NCI-H526 (cell line): ENCODE results near the gene CDKL2.

Experiments used
- DNase-seq, 2 experiments: peaks; one replicate each; lab custom pipeline; 2025; lab: John Stamatoyannopoulos, UW

CDKL2 gene

DNA sequence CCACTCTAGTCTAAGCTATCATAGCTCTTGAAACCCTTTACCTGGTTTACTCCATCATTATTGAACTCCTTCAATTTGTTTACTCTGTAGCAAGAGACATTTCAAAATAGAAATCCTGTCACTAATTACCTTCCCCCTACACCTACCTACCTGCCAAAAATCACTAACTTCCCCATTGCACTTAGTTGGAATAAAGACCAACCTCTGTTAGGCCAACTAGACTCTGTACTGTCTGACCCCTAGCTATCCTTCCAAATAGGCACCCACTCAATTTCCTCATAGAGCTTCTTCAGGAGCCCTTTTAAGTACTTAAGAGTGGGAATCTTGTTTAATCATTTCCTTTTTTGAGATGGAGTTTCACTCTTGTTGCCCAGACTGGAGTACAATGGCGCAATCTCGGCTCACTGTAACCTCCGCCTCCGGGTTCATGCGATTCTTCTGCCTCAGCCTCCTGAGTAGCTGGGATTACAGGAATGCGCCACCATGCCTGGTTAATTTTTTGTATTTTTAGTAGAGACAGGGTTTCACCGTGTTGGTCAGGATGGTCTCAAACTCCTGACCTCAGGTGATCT is 8.9 kb upstream of the CDKL2 start:
- no peak for DNase-seq

DNA sequence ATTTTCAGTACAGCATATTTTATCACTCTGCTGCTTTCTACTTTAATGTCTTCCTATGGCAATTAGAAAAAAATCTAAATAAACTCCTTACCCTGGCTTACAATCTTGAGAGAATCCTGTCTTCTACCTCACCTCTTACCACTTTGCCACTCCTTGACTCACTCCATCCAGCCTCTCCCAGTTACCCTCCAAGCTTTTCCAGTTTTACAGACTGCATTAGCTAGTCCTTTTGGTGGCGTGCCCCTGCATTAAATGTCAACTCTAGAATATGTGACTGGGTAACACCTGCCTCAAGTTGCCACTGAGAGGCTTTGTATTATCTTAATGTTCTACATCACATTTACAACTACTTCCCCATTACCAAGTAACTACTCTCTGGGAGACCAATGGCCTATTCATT is 7.5 kb upstream of the CDKL2 start:
- no peak for DNase-seq

DNA sequence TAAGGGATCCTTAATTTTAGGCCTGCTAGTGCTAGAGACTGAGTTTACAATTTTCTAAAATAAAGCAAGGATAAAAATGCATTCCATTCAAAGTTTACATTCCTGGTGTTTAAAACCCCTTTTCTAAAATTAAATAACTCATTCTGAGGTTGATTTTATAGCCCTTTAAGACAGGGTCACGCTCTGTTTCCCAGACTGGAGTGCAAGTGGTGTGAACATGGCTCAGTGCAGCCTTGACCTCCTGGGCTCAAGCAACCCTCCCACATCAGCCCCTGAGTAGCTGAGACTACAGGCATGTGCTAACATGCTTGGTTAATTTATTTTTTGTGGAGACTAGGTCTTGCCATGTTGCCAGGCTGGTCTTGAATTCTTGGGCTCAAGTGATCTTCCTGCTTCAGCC is 6.8 kb upstream of the CDKL2 start:
- no peak for DNase-seq

DNA sequence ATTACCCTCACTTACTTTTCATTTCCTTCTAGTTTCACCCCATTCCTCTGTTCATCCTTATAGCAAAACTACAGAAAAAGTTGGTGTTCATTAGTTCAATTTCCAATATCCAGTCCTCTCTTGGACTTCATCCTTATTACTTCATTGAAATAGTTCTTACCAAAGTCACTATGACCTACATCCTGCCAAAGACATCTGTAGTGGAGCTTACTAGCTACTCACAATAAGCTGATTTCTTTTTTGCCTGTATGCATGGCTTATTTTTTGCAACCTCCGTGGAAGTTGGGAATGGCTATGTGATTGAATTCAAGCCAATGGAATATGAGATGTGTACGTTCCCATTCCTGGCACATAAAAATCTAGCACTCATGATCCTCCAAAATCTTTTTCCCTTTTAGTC is 4.6 kb upstream of the CDKL2 start:
- DNase-seq, result no peak

DNA sequence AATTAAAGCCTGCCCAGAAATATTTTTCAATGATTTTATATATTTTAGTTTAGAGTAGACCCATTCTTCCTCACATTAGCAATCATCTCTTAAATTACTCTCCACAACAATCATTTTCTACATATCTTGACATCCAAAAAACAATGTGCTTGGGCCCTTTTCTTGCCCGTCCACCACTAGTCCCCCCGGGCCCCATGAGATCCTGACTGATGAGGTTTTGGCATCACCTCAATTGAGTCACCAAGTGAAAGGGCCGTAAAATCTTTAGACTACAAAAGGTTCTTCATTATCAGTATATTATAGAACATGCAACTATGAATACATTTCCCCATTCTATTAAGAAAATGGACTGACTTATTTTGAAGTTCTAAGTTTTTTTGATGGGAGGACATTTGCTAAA is 4.0 kb upstream of the CDKL2 start:
- DNase-seq, result no peak

DNA sequence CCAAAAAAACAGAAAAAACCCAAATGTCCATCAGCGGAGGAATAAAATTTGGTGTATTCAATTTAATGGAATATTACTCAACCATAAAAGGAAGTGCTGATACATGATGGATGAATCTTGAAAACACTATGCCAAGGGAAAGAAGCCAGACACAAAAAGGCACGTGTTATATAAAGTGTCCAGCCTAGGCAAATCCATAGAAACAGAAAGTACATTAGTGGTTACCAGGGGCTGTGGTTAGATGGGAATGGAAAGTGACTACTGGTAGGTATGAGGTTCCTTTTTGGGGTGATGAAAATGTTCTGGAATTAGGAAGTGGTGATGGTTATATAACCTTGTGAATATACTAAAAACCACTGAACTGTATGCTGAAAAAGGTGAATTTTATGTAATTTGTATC is 3.5 kb upstream of the CDKL2 start:
- DNase-seq, result no peak

DNA sequence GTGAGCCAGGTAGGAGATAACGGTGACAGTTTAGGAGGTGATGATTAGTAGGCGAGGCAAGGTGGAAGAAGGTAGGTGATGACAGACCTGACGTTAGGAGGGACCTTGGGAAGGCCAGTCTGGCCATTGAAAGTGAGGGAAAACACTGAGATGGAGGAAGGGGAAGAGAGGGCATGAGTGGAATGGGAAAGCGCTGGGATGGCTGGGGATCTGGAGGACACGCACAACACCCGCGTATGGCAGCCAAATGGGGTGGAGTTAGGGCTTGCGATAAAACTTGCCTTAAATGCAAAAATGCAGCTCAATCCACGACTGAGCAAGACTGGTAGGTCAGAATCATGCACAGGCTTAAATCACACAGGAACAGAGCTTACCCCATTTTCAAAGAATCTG is 605 bp upstream of the CDKL2 start:
- DNase-seq, result no peak

DNA sequence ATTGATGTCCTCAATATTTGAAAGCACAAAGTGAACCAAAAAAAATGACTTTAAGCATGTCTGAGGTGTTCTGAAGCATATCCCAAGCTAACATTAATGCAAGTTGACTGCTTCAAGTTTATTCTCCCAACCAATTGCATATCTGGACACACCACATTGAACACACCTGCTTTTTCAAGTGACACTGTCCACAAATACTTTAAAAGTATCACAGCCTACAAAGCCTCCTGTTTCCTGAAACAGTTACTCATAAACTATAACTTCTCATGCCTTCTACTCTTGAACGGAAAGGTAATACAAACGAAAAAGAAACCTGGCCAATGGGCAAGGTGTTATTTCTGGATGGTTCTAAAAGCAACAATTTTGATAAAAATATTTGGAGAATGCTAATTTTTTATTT is 1.1 kb downstream of the CDKL2 start:
- DNase-seq, result no peak

DNA sequence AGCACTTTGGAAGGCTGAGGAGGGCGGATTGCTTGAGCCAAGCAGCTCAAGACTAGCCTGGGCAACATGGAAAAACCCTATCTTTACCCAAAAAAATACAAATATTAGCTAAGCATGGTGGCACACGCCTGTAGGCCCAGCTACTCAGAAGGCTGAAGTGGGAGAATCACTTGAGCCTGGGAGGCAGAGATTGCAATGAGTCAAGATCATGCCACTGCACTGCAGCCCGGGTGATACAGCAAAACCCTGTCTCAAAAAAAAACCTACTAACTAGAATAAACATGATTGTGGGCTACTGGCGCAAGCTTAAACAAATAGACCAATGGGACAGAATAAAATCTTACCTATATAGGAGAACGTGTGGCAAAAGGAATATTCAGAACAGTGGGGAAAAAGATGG is 7.3 kb downstream of the CDKL2 start:
- DNase-seq, result no peak

DNA sequence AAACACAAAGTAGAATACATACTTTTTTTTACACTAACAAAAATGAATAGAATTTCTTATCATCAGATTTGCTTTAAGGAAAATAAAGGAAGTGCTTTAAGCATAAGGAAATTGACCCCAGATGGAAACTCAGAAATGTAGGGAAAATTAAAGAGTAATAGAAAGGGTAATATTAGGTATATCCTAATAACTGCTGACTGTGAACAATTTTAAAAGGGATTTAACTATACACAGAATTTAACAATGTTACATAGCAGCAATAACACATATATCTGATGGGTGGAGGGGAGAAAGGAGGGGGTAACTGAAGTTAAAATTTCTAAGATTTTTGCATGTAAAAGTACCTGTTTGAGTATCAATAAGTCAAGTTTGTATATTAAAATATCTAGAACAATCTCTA is 8.6 kb downstream of the CDKL2 start:
- DNase-seq, result no peak

DNA sequence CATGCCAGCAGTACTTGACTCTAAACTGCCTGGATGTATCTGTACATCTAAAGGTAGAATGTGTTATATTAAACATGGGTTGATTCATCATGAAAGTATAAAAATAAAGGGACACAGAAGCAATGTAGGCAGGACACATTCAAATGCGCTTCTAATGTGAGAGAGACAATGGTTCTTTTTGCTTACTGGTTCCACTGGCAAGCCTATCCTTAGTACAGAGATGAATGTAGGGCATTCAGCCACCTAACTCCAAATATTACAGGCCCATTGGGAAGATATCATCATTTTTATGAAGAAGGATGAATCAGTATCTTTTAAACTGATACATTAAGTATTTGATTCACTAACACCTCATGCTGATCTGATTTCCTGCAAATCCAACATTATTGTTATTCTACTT is 18.0 kb downstream of the CDKL2 start:
- DNase-seq, result no peak

DNA sequence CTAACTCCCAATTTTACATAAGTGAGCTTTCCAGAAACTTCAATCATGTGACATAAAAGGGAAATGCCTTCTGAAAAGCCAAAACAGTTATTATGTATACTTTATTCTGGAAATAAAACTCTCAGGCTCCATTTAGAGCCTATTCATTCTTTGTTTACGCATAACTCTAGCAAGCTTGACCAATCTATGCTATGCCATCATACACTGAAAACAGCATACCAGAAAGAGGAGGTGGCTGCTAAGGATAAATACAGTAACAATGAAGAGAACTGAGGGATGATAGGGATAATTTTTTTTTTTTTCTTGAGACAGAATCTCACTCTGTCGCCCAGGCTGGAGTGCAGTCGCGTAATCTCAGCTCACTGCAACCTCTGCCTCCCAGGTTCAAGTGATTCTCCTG is 24.4 kb downstream of the CDKL2 start:
- DNase-seq, result no peak

DNA sequence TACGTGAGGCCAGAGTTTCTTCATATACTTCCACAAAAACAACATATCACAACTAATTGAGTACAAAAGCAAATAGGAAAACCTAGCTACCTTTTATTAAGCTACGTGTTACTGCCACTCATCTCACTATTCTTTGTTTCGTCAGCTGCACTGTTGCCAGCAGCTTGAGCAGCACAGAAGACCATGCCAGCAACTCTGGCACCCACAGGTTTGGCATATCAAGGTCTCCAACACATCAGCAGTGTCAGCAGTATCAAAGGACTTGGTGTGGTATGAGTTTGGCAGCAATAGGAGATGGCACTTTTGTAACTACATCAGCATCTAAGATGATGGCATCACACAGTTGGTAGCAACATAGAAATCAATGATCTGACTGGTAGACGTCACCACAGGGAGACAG is 30.7 kb downstream of the CDKL2 start:
- no peak for DNase-seq

DNA sequence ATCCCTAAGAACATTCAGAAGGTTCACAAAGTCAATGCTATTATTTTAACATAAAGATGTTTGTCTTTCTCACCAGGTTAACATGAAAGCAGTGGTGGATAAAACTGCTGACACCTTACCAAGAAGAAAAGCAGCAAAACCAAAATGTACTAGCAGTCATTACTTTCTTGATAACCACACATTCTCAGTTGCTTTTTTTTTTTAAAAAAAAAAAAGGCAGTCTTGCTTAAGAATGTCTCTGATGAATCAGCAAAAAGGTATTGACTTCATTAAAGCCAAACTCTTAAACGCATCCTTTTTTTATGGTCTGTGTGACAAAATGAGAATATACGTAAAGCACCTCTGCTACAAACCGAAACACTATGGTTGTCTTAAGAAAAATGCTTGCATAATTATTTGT is 31.9 kb downstream of the CDKL2 start:
- no peak for DNase-seq

DNA sequence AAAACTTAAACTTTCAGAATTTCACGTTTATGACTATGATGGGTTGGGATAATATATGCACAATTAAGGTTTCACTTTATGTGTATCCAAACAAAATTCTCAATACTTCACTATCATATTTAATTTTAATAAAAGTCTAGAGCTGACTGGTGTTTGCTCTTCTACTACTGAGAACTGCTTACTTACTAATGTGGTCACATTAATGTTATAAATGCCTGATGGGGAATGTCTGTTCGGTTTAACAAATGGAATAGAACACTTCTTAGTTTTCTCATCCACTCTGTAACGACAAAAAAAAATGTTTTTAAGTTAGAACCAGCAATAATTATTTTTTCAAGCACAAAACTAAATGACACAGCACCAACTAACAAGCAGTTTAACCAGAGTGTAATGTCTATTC is 34.3 kb downstream of the CDKL2 start:
- DNase-seq, result no peak

DNA sequence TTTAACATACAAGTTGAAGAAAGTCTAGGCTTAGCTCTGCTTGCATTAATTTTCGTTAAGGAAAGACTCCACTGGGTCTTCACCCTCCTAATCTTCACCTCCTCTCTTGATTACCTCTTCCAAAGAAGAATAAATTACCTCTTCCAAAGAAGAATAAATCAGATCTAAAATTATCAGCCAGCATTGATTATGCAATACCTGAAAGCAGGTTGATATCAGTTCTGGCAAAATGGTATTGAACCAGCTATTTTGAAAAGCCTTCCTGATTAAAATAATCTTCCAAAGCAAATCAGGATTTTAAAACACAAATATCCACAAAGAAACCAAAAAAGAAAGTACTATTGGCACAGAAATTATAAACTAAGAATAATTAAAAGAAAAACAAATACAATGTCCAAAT is 36.9 kb downstream of the CDKL2 start:
- no peak for DNase-seq

DNA sequence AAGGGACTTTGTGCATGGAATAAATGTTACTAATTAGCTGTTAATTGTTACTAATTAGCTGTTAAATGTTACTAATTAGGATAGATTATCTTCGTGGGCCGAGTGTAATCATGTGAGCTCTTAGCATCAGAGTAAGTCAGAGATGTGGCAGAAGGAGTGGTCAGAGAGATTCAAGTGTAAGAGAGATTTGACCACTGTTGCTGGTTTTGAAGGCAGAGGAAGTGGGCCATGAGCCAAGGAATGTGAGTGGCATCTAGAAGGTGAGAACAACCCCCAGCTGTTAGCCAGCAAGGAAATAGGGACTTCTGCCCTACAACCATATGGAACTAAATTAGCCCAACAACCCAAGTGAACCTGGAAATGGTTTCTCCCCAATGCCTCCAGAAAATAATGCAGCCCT is 46.3 kb downstream of the CDKL2 start:
- no peak for DNase-seq

DNA sequence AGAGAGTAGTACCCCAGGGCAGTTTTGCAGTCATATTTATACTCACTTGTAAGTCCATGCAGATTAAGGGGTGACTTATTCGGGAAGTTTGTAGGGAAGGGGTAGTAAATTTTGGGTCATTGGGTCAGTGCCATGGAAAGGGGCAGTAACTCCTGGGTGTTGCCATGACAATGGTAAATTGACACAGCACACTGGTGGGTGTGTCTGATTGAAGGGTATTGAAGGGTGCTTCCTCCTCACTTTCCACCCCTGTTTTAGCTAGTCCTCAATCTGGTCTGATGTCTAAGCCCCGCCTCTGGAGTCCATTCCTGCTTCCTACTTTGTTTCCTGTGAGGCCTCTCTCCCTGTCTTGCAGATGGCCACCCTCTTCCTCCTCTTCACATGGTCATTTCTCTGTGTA is 62.6 kb downstream of the CDKL2 start:
- no peak for DNase-seq

DNA sequence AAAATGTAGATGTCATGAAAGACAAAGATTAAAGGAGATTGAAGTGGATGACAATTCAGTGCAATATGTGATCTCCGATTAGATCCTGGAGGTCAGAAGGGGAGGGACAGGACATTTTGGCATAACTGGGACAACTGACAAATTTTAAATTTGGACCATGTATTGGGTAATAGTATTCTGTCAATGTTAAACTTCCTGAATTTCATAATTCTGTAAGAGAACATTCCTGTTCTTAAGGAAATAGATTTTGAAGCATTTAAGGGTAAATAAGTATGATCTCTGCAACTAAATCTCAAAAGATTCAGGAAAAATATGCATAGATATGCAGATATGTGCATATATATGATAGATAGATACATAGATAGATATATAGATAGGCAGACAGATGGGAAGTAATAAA is 63.4 kb downstream of the CDKL2 start:
- no peak for DNase-seq

DNA sequence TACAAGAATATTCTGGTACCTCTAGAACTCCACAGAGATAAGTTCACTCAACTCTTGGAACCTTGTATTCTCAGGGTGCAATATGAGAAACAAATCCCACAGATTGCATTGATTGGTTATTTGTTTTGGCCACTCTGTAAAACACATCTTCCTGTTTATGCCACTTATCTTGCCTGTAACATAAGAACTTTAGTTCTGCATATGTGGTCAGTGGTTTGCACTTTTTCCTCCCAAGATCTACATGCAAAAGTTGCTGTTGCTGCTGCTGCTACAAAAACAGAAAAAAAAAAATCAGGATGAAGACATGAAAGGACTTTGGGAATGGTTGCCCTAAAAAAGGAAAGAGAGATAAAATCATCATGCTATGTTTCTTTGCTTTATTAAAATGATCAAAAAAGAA is 64.8 kb downstream of the CDKL2 start:
- no peak for DNase-seq

DNA sequence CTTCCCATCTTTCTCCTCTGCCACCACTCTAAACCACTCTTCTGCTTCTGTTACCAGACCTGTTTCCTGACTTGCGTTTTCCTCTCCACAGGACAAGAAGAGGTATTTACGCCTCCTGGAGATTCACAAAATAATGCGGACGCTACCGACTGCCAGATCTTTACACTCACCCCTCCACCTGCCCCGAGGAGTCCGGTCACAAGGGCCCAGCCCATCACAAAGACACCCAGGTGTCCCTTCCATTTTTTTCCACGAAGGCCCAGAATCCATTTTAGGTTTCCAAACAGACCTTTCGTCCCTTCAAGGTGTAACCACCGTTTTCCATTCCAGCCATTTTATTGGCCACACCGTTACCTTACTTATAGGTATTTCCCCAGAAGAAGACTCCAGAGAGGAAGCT is 66.3 kb downstream of the CDKL2 start:
- no peak for DNase-seq

DNA sequence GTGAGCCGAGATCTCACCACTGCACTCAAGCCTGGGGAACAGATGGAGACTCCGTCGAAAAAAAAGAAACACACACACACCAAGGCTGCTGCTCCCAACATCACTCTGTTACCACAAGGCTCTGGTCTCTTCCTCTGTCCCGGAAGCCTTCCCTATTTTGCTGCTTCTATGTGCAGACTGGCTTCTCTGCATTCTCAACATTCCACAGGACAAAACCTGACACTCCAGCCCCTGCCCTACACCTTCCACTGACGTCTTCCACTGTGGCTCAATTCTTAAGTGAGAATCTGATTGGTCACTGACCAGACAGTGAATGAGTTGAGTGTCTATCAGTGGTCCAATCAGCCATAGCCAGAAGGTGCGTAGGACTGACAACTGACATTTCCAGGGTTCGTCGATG is 68.5 kb downstream of the CDKL2 start:
- peak; percentile 41 to 56 for DNase-seq

DNA sequence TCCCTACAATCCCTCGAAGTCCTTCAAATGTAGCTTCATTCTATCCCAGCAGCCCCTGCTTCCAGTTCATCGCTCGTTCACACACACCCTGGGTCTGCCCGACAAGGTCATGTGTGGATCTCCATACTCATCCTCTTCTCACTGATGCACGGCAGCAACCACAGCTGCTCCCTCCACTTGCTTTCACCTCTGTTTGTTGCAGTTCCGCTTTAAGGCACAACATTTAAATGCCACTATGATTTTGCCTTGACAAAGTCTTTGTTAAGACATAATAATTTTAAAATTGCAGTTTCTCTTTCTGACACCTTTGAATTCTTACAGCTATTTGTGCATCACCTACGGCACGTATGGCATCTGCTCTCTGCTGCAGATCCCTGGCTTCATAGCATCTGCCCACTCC is 72.6 kb downstream of the CDKL2 start:
- no peak for DNase-seq

DNA sequence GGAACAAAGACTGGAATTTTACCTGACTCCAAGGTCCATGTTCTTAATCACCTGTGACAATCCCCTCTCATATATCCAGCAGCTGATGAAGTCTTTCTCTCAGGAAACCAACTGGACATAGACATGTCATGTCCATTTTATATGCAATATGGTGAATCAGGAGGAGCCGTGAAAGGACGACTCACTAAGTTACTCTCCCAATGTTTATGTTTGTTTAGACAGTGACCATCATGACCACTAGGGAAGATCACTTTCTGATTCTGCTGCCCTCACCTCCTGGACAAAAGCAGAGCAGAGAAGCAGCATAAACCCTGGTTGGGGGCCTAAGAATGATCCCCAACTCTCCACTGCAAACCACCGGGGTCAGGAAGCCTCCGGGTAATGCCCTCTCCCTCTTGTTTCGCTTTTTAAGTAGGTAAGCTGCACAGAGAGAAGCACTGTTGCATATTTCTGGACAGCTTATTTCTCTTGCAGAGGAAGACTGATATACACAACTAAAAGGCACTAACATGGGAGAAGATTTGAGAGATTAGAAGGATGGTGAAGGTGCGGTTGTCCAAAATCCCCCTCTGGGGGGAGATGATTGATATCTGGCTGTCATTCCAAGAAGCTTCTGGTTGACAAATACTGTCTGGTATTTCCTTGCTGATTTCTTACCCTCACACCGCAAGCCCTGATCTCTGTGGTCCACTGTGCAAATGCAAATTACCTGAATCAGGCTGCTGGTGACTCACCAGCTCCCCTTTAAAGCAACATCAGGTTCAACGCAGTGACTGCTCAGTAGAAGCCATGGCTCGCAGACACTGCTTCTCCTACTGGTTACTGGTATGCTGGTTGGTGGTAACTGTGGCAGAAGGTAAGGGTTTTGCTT is 74.8 kb downstream of the CDKL2 start, which contains the start of gene ODAPH:
ODAPH (plus strand) TSS at position 773 of the 871 bp plus-strand sequence; CDS start at position 790, 17 bp downstream.
- peak; percentile 8 to 32 for DNase-seq
